GM12872 (cell line): Measurements from ENCODE around the gene GABRB3.

Experiments
- TF ChIP-seq, protein P1 (sequence below): IDR thresholded peaks from 3 replicates; pipeline ENCODE4 v1.5.1; 2011; ENCODE audit warnings: low read depth, mild to moderate bottlenecking, low read length, moderate library complexity; ENCODE audit not compliant: insufficient read depth

GABRB3 gene

DNA sequence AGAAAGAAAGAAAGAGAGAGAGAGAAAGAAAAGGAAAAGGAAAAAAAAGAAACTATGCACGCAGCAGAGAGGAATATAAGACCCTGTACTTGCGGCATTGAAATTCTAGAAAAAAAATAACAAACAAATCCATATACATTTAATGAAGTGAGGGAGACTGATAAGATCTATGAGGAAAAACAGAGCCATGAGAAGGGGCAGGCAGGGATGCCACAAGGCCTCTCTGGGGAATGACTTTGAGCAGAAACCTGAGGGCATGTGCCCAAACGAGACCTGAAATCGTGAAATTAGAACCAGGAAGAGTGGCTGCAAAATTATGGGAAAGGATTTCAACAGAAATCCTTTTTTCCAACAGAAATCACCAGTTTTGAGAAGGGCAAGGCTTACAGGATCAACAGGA, 98.4 kb downstream of the GABRB3 start:
- TF ChIP-seq, protein P1, sequence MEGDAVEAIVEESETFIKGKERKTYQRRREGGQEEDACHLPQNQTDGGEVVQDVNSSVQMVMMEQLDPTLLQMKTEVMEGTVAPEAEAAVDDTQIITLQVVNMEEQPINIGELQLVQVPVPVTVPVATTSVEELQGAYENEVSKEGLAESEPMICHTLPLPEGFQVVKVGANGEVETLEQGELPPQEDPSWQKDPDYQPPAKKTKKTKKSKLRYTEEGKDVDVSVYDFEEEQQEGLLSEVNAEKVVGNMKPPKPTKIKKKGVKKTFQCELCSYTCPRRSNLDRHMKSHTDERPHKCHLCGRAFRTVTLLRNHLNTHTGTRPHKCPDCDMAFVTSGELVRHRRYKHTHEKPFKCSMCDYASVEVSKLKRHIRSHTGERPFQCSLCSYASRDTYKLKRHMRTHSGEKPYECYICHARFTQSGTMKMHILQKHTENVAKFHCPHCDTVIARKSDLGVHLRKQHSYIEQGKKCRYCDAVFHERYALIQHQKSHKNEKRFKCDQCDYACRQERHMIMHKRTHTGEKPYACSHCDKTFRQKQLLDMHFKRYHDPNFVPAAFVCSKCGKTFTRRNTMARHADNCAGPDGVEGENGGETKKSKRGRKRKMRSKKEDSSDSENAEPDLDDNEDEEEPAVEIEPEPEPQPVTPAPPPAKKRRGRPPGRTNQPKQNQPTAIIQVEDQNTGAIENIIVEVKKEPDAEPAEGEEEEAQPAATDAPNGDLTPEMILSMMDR, result no peak

DNA sequence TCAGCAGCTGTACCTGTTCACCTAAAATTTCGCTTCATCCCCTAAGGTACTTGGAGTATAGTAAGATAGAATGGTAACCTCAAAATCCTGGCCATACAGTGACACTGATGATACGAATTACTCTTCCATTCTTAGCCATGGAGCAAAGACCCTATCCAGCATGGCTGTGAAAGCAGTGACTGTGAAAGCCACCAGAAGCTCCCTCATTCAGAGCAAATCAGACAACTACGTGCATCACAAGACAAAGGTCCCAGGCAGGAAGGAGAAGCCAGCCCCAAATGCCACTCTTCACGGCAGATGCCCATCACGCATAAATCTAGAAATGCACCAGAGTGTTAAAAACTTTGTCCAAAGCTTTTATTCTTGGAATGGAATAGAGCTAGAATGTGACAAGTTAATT, 99.4 kb downstream of the GABRB3 start:
- TF ChIP-seq, protein P1, result no peak

DNA sequence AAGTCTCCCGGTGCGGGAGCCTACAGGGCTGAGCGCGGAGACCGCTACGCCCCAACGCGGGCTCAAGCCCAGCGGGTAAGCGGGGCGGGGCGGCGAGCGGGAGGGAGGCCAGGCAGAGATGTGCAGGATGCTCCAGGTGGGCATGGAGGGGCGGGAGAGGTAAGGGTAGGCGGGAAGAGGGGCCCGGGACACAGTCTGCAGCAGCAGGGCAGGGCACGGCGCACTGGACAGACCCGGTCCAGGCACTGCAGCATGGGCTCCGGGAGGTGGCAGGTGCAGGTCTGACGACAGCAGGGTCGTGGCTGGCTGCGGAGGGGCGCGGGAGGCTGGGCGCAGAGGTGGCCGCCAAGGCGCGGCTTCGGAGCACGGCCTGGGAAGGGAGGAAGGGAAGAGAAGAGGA, 102.8 kb downstream of the GABRB3 start:
- TF ChIP-seq, protein P1, result no peak

DNA sequence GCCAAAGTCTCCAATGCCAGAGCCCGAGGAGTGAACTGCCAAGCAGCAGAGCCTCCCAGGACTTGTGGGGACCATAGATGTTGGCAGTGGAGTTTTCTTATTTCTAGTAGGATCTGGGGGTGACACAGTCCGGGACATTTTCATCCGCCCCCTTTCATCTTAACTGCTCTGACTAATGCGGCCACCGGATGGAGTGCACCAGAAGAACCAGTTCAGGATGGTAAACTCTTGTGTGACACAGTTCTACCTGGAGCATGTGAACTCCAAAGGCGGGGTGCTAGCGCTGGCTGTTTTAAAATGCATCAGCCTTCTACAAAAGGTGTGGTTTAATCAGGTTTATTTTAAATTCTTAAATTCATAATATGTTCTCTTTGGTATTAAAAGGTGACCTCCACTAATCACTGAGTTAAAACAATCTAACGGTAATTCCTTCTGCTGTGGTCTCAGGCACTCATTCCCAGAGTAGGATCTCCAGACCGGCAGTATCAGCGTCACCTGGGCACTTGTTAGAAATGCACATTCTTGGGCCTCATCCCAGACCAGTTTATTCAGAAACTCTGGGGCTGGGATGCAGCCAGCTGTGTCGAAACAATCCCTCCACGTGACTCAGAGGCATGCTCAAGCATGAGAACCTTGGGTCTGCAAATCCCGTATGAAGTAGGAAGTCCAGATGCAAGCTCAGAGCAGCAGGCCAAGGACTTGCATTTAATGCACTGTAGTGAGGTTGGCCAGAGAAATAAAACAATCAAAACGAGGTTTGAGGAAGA, 105.5 kb downstream of the GABRB3 start:
- TF ChIP-seq, protein P1, result no peak

DNA sequence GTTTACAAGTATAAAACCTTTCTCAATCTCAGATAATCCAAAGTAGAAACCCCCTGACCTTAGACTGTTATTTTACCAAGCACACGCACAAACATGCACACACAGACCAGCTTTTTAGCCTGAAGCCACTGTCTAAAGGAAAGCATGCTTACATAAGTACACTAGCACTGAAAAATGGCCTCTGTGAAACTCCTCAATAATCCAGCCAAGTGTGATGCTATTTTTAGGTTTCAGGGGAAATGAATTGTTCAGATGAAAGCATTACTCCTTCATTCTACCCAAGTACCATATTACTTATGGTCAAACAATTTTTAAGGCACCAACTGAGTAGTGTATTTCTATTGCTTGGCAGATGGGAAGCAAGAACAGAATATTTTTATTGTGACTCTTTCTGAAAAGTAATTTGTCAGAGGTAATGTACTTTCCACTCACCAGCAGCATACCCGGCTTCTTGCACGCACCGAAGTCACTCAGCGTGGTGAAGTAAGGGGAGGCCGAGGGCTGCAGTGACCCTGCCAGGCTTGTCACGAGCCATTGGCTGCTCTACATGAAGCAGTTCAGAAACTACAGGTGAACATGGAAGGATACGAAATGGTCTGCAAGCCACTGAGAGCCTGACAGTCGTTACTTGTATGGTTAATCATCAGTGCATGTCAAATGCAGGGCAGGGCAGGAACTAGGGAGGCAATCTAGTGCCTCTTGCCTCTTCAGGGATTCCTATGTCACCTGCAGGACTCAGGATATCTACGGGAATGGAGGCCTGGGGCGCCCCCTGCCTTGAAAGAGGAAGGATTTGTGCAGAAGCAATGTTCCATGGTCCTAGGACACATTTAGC, 106.7 kb downstream of the GABRB3 start:
- TF ChIP-seq, protein P1, result no peak

DNA sequence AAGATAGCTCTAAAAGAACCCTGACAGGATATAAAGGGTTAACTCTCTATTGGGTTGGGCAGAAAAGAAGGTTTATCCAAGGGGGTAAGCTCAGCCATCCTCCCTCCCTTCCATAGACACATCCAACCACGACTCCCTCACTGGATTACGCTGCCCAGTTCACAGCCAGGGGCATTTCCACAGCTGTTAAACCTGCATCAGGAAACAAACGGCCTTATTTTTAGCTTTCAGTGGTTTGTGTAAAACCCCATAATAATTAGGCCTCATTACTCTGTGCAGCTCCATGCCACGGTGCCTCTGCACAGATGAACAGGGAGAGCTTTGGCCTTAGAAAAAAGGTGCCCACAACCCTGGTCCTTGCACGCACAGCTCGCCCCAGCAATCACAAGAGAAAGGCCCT, 110.6 kb downstream of the GABRB3 start:
- TF ChIP-seq, protein P1, result no peak

DNA sequence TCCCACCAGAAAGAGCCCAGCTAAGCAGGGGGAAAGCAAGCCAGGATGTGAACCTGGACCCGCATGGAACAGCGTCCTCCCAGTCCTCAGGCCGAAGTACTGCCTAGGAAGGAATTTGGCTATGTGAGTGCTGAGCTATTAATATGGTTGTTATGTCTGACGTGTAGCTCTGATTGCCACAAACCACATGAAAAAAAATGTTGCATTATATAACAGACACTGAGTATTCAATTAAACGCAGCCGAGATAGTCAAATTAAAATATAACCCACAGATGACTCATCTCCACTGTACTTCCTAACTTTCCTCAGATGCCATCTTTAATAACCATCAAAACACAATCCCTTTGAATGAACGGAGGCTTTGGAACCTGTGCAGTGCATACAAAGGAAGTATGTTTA, 111.1 kb downstream of the GABRB3 start:
- TF ChIP-seq, protein P1, result no peak
